Measurements from ENCODE around the gene PDE6H.

The PDE6H gene

DNA sequence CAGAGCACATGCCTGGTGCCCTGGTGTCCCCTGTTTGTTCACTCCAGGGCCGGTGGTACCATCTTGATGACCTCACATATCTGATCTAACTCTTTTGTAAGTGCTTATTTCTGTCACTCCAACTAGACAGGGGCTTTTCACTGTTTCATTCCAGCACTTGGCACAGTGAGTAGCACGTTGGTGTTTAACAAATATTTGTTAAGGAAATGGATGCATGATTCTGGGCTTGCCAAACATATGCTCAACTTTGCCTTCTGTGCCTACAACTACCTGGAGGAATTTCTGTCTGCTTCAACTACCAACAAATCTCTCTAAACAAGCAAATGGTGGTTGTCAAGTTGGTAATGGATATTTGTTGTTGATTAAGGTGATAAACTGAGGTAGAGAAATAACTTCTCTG lies 31.6 kb downstream of the PDE6H start:
- TF ChIP-seq CTCF (IDR thresholded peaks at IDR 0.05; ENCODE audit: insufficient read depth, low read depth, low read length, missing control alignments): no peak
- no peak for DNase-seq (ENCODE audit: low read depth)
- H3K4me3 ChIP-seq (ENCODE audit: low read depth, low read length): no peak overlapping the region

- H3K4me3 ChIP-seq (ENCODE audit: low read depth, low read length): no peak overlapping the region
- TF ChIP-seq CTCF (IDR thresholded peaks at IDR 0.05; ENCODE audit: insufficient read depth, low read depth, low read length, missing control alignments): no peak
- no peak for DNase-seq (ENCODE audit: low read depth)
These were observed 32.2 kb downstream of the PDE6H start for GRCh38 chr12:15005064-15005463.

- no peak overlapping the region for H3K4me3 ChIP-seq (ENCODE audit: low read depth, low read length)
- no peak for DNase-seq (ENCODE audit: low read depth)
- TF ChIP-seq CTCF (IDR thresholded peaks at IDR 0.05; ENCODE audit: insufficient read depth, low read depth, low read length, missing control alignments): no peak
These were observed 34.7 kb downstream of the PDE6H start for GRCh38 chr12:15007551-15007950.

- TF ChIP-seq CTCF (IDR thresholded peaks at IDR 0.05; ENCODE audit: insufficient read depth, low read depth, low read length, missing control alignments): no peak
- H3K4me3 ChIP-seq (ENCODE audit: low read depth, low read length): no peak overlapping the region
- DNase-seq (ENCODE audit: low read depth): peak; percentile 28
These were observed 38.3 kb downstream of the PDE6H start for GRCh38 chr12:15011162-15011561.

- no peak for DNase-seq (ENCODE audit: low read depth)
- H3K4me3 ChIP-seq (ENCODE audit: low read depth, low read length): no peak overlapping the region
- no peak for TF ChIP-seq CTCF (IDR thresholded peaks at IDR 0.05; ENCODE audit: insufficient read depth, low read depth, low read length, missing control alignments)
These were observed 40.9 kb downstream of the PDE6H start for GRCh38 chr12:15013634-15014179.

GRCh38 chr12:15014708-15015107 lies 41.9 kb downstream of the PDE6H start:
- DNase-seq (ENCODE audit: low read depth): no peak
- no peak overlapping the region for H3K4me3 ChIP-seq (ENCODE audit: low read depth, low read length)
- TF ChIP-seq CTCF (IDR thresholded peaks at IDR 0.05; ENCODE audit: insufficient read depth, low read depth, low read length, missing control alignments): no peak

DNA sequence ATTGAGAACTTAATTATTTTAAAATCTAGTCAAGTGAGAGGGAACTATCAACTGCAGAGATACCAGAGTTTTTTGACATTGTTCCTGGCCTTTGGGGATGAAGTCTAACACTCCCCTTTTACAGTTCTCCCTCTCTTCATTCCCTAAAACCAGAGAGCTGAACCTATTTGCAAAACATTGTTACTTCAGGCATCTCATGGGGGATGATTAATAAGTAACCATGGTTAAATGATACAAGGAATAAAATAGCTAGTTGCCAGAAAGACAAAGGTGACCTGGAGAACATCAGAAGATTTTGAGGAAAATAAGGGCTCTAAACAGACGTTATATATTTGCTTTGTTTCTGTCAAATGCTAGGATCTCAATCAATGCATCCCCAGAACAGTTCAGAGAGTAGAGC lies 42.3 kb downstream of the PDE6H start:
- DNase-seq (ENCODE audit: low read depth): no peak
- H3K4me3 ChIP-seq (ENCODE audit: low read depth, low read length): no peak overlapping the region
- TF ChIP-seq CTCF (IDR thresholded peaks at IDR 0.05; ENCODE audit: insufficient read depth, low read depth, low read length, missing control alignments): no peak
